ENCODE results near the gene RBBP4. TPM values are rescaled to one million over a fixed set of nuclear protein-coding genes. Genes with fewer than 3 reads are reported as not detected.

The RBBP4 gene
- total RNA-seq, 1 experiment from 2014 or later: 513 TPM

GRCh38 chr1:32644426-32644825 lies 6.6 kb upstream of the RBBP4 start:
- ChIA-PET POLR2A (ENCODE audit: low non-redundant PET) (no interaction called here), CTCF (no interaction called here)
- TF ChIP-seq EZH2 (IDR thresholded peaks at IDR 0.05; ENCODE audit: borderline replicate concordance, low read depth, low read length, poor library complexity, severe bottlenecking): no peak
- no peak for TF ChIP-seq CTCF (conservative IDR thresholded peaks at IDR 0.05; ENCODE audit: low read depth, low read length)
- Histone ChIP-seq H3K36me3 (ENCODE audit: insufficient read depth, low read length, poor library complexity, severe bottlenecking) (peaks cover 11% of the 10 kb centered on the region), H3K27me3 (replicated peaks; ENCODE audit: insufficient read depth, low read depth, low read length, poor library complexity) (no peaks in the 10 kb centered on the region), H3K27ac (ENCODE audit: low read depth, low read length, poor library complexity, severe bottlenecking) (no peak overlapping the region), H3K9me3 (ENCODE audit: low read depth, low read length, poor library complexity, severe bottlenecking) (no peaks in the 10 kb centered on the region), H3K4me3 (ENCODE audit: low read depth, low read length, poor library complexity, severe bottlenecking) (no peak overlapping the region), H3K4me1 (ENCODE audit: insufficient read depth, low read length, poor library complexity, severe bottlenecking) (no peaks in the 10 kb centered on the region)
- BruUV-seq (replicated peaks): no TSS peak
- intact Hi-C loops (cut with micrococcal nuclease; ENCODE audit: unreplicated experiment): no loop called here
- no peak for DNase-seq (ENCODE audit: low spot score)

- TF ChIP-seq CTCF (conservative IDR thresholded peaks at IDR 0.05; ENCODE audit: low read depth, low read length) (no peak), EZH2 (IDR thresholded peaks at IDR 0.05; ENCODE audit: borderline replicate concordance, low read depth, low read length, poor library complexity, severe bottlenecking) (no peak)
- Histone ChIP-seq H3K36me3 (ENCODE audit: insufficient read depth, low read length, poor library complexity, severe bottlenecking) (peaks cover 18% of the 10 kb centered on the region), H3K9me3 (ENCODE audit: low read depth, low read length, poor library complexity, severe bottlenecking) (no peaks in the 10 kb centered on the region), H3K27me3 (replicated peaks; ENCODE audit: insufficient read depth, low read depth, low read length, poor library complexity) (no peaks in the 10 kb centered on the region), H3K4me3 (ENCODE audit: low read depth, low read length, poor library complexity, severe bottlenecking) (no peak overlapping the region), H3K4me1 (ENCODE audit: insufficient read depth, low read length, poor library complexity, severe bottlenecking) (peaks cover 5% of the 10 kb centered on the region), H3K27ac (ENCODE audit: low read depth, low read length, poor library complexity, severe bottlenecking) (no peak overlapping the region)
- DNase-seq (ENCODE audit: low spot score): no peak
- ChIA-PET POLR2A (ENCODE audit: low non-redundant PET) (interaction anchor here (0.5 kb wide), 1 partner anchor 109 kb away, joined by 11 read pairs; no protein-coding TSS in a partner anchor), CTCF (no interaction called here)
- intact Hi-C loops (cut with micrococcal nuclease; ENCODE audit: unreplicated experiment): no loop called here
- no TSS peak for BruUV-seq (replicated peaks)
Measured at GRCh38 chr1:32647308-32648134, 3.5 kb upstream of the RBBP4 start.

GRCh38 chr1:32650248-32650751 lies 708 bp upstream of the RBBP4 start, which contains the start of gene ZBTB8OS:
TSS of gene ZBTB8OS (minus strand) at chr1:32650550. CDS start at chr1:32650529, 21 bp downstream.
- H3K27ac ChIP-seq (ENCODE audit: low read depth, low read length, poor library complexity, severe bottlenecking): peak within 1 kb of the TSS; percentile 99
- intact Hi-C loops (cut with micrococcal nuclease; ENCODE audit: unreplicated experiment): loop anchor here (10.0 kb wide), 1 partner anchor 125 kb away; no protein-coding TSS in a partner anchor
- ChIA-PET POLR2A (ENCODE audit: low non-redundant PET) (no interaction called here), CTCF (interaction anchor here (1.2 kb wide), 1 partner anchor 130 kb away, joined by 20 read pairs; no protein-coding TSS in a partner anchor)
- no peaks in the 10 kb centered on the region for H3K27me3 ChIP-seq (replicated peaks; ENCODE audit: insufficient read depth, low read depth, low read length, poor library complexity)
- no peak for TF ChIP-seq CTCF (conservative IDR thresholded peaks at IDR 0.05; ENCODE audit: low read depth, low read length)
- no peak for TF ChIP-seq EZH2 (IDR thresholded peaks at IDR 0.05; ENCODE audit: borderline replicate concordance, low read depth, low read length, poor library complexity, severe bottlenecking)
- peaks cover 26% of the 10 kb centered on the region for H3K4me1 ChIP-seq (ENCODE audit: insufficient read depth, low read length, poor library complexity, severe bottlenecking)
- DNase-seq (ENCODE audit: low spot score): peak; percentile 96
- no TSS peak for BruUV-seq (replicated peaks)
- H3K36me3 ChIP-seq (ENCODE audit: insufficient read depth, low read length, poor library complexity, severe bottlenecking): peaks cover 42% of the 10 kb centered on the region
- no peaks in the 10 kb centered on the region for H3K9me3 ChIP-seq (ENCODE audit: low read depth, low read length, poor library complexity, severe bottlenecking)
- H3K4me3 ChIP-seq (ENCODE audit: low read depth, low read length, poor library complexity, severe bottlenecking): peak within 1 kb of the TSS; percentile 91
